H9 (cell line): Measurements from ENCODE around the gene STAT3. TPM values are rescaled to one million over a fixed set of nuclear protein-coding genes. Genes with fewer than 3 reads are reported as not detected.

ENCODE experiments used
- DNase-seq: peaks from one replicate; pipeline ENCODE4 v3.0.0-alpha.2; 2017
- H2AFZ ChIP-seq: one replicate; pipeline ENCODE4 v1.6.1; 2013; ENCODE audit warnings: mild to moderate bottlenecking, low read length, control low read depth, moderate library complexity
- H2AK5ac ChIP-seq: 2 replicates; pipeline ENCODE4 v1.6.1; 2013; ENCODE audit warnings: low read length, control low read depth, mixed read lengths; ENCODE audit not compliant: insufficient read length
- H2BK120ac ChIP-seq: one replicate; pipeline ENCODE4 v1.6.1; 2013; ENCODE audit warnings: low read depth, mild to moderate bottlenecking, low read length, control low read depth, inconsistent platforms; ENCODE audit not compliant: poor library complexity, severe bottlenecking
- H2BK12ac ChIP-seq: 2 replicates; pipeline ENCODE4 v1.6.1; 2013; ENCODE audit warnings: low read length, control low read depth, mixed read lengths, low read depth; ENCODE audit not compliant: insufficient read length
- H2BK15ac ChIP-seq: 2 replicates; pipeline ENCODE4 v1.6.1; 2013; ENCODE audit warnings: low read depth, low read length, control low read depth
- H2BK20ac ChIP-seq: one replicate; pipeline ENCODE4 v1.6.1; 2013; ENCODE audit warnings: low read depth, mild to moderate bottlenecking, low read length, control low read depth, inconsistent platforms; ENCODE audit not compliant: poor library complexity, severe bottlenecking
- H2BK5ac ChIP-seq: 2 replicates; pipeline ENCODE4 v1.6.1; 2013; ENCODE audit warnings: low read length, control low read depth, mixed read lengths; ENCODE audit not compliant: insufficient read length
- H3K14ac ChIP-seq: 2 replicates; pipeline ENCODE4 v1.6.1; 2013; ENCODE audit warnings: low read length, control low read depth; ENCODE audit not compliant: insufficient read depth
- H3K18ac ChIP-seq: 2 replicates; pipeline ENCODE4 v1.6.1; 2013; ENCODE audit warnings: low read depth, mild to moderate bottlenecking, mixed read lengths, low read length, control low read depth; ENCODE audit not compliant: insufficient read length
- H3K23ac ChIP-seq: 2 replicates; pipeline ENCODE4 v1.6.1; 2013; ENCODE audit warnings: low read length, control low read depth, mixed read lengths, low read depth; ENCODE audit not compliant: insufficient read length
- H3K23me2 ChIP-seq: 2 replicates; pipeline ENCODE4 v1.6.1; 2013; ENCODE audit warnings: low read depth, mild to moderate bottlenecking, mixed read lengths, low read length, control low read depth; ENCODE audit not compliant: insufficient read length, poor library complexity, severe bottlenecking
- H3K27ac ChIP-seq: 2 replicates; pipeline ENCODE4 v1.5.1; 2013; ENCODE audit warnings: low read length, control low read depth, mixed read lengths, low read depth; ENCODE audit not compliant: insufficient read length
- H3K27me3 ChIP-seq: 2 replicates; pipeline ENCODE4 v1.6.1; 2013; ENCODE audit warnings: low read length, control low read depth, inconsistent platforms; ENCODE audit not compliant: insufficient read depth
- H3K4ac ChIP-seq: 2 replicates; pipeline ENCODE4 v1.6.1; 2013; ENCODE audit warnings: low read depth, mild to moderate bottlenecking, control low read depth, inconsistent platforms, low read length, moderate library complexity
- H3K4me1 ChIP-seq: 2 replicates; pipeline ENCODE4 v1.6.1; 2013; ENCODE audit warnings: low read length, control low read depth, inconsistent platforms; ENCODE audit not compliant: insufficient read depth
- H3K4me2 ChIP-seq: 2 replicates; pipeline ENCODE4 v1.6.1; 2013; ENCODE audit warnings: low read length, control low read depth, mixed read lengths; ENCODE audit not compliant: insufficient read length, insufficient read depth
- H3K56ac ChIP-seq: 2 replicates; pipeline ENCODE4 v1.6.1; 2013; ENCODE audit warnings: low read depth, mild to moderate bottlenecking, mixed read lengths, low read length, control low read depth; ENCODE audit not compliant: insufficient read length
- H3K79me1 ChIP-seq: 2 replicates; pipeline ENCODE4 v1.6.1; 2013; ENCODE audit warnings: low read depth, mild to moderate bottlenecking, moderate library complexity, low read length, control low read depth, inconsistent platforms; ENCODE audit not compliant: insufficient read depth, poor library complexity, severe bottlenecking
- H3K79me2 ChIP-seq: 2 replicates; pipeline ENCODE4 v1.6.1; 2013; ENCODE audit warnings: low read length, control low read depth, inconsistent platforms; ENCODE audit not compliant: insufficient read depth
- H3K9ac ChIP-seq: 2 replicates; pipeline ENCODE4 v1.6.1; 2013; ENCODE audit warnings: low read length, control low read depth, mixed read lengths; ENCODE audit not compliant: insufficient read length; ENCODE audit errors: extremely low read depth
- H3K9me3 ChIP-seq: one replicate; pipeline ENCODE4 v1.6.1; 2013; ENCODE audit warnings: low read depth, low read length, inconsistent platforms; ENCODE audit not compliant: control insufficient read depth
- H3T11ph ChIP-seq: one replicate; pipeline ENCODE4 v1.6.1; 2013; ENCODE audit warnings: mild to moderate bottlenecking, low read length, control low read depth, inconsistent platforms
- H4K20me1 ChIP-seq: one replicate; pipeline ENCODE4 v1.6.1; 2013; ENCODE audit not compliant: control insufficient read depth, insufficient read length, insufficient read depth
- H4K5ac ChIP-seq: 2 replicates; pipeline ENCODE4 v1.6.1; 2013; ENCODE audit warnings: low read depth, mild to moderate bottlenecking, mixed read lengths, low read length, control low read depth; ENCODE audit not compliant: insufficient read length
- H4K8ac ChIP-seq: replicated peaks from 2 replicates; pipeline ENCODE4 v1.6.1; 2013; ENCODE audit warnings: low read length, control low read depth, mixed read lengths, low read depth; ENCODE audit not compliant: insufficient read length
- H4K91ac ChIP-seq: 2 replicates; pipeline ENCODE4 v1.6.1; 2013; ENCODE audit warnings: low read depth, mild to moderate bottlenecking, moderate library complexity, mixed read lengths, low read length, control low read depth; ENCODE audit not compliant: insufficient read length
- H3K27ac Mint-ChIP-seq, 3 experiments: 2 replicates in 2 of 3; 3 replicates in 1 of 3; pipeline ENCODE4 v1.8.0; 2020 to 2021; ENCODE audit warnings: mixed read lengths in 3 of 3, mild to moderate bottlenecking in 1 of 3, moderate library complexity in 1 of 3
- H3K27me3 Mint-ChIP-seq: 2 replicates; pipeline ENCODE4 v1.8.0; 2021; ENCODE audit warnings: low read depth, mild to moderate bottlenecking, moderate library complexity, mixed read lengths
- H3K36me3 Mint-ChIP-seq, 3 experiments: 2 replicates in 2 of 3; 3 replicates in 1 of 3; pipeline ENCODE4 v1.8.0; 2020 to 2021; ENCODE audit warnings: low read depth in 3 of 3, mixed read lengths in 3 of 3; ENCODE audit not compliant: insufficient read depth in 1 of 3
- H3K4me1 Mint-ChIP-seq, 2 experiments: 2 replicates each; pipeline ENCODE4 v1.8.0; 2020; ENCODE audit warnings: mixed read lengths in 2 of 2
- H3K4me3 Mint-ChIP-seq, 2 experiments: 2 replicates in 1 of 2; 3 replicates in 1 of 2; pipeline ENCODE4 v1.8.0; 2020 to 2021; ENCODE audit warnings: mild to moderate bottlenecking in 2 of 2, mixed read lengths in 2 of 2, moderate library complexity in 1 of 2
- H3K9me3 Mint-ChIP-seq, 2 experiments: 2 replicates in 1 of 2; 3 replicates in 1 of 2; pipeline ENCODE4 v1.8.0; 2020; ENCODE audit warnings: mild to moderate bottlenecking in 2 of 2, mixed read lengths in 2 of 2, moderate library complexity in 1 of 2
- WGBS: extraction: QIAGEN DNeasy Blood & Tissue Kit; methylation state at CpG from one replicate; pipeline ENCODE4 v1.1.7; 2013; ENCODE audit warnings: missing lambda C conversion rate, low lambda C conversion rate, mixed read lengths; ENCODE audit not compliant: insufficient read length; ENCODE audit errors: extremely low coverage; 5-methylcytosine and 5-hydroxymethylcytosine counted together
- total RNA-seq: library from RNA; stranded (reverse); gene quantifications from 2 replicates; pipeline ENCODE4 v1.2.1, GENCODE V29; 2021
- TF ChIP-seq, protein P1 (sequence below): fragments of 200-600 bp; sonication (generic); conservative IDR thresholded peaks from 3 replicates; pipeline ENCODE4 v1.8.0; 2021; ENCODE audit warnings: antibody characterized with exemption, mild to moderate bottlenecking

The STAT3 gene
- total RNA-seq, 1 experiment from 2014 or later = 83.2 TPM

DNA sequence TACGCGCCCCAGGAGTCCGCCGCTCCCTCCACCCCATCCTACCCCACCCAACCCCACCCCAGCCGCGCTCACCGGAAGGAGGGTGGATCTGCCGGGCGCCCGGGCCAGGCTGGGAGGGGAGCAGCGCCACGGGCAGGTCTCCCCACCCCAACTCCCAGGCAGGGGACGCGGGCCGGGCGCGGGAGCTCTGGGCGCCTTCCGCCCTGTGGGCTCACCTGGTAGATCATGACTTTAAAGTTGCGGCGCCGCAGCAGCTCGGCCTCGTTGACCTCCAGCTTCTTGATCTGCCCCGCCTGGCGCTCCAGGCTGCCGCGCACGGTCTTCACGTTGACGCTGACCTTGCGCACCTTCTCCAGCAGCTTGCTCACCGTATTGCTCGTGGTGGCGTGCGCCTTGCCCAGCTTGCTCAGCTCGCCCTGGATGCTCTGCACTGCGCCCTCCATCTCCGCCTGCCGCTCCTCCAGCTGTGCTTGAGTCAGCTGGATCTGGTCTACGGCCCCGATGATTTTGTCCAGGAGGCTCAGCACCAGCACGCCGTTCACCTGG lies 34.2 kb upstream of the STAT3 start:
- peak overlapping the region; percentile 1 for H3K18ac ChIP-seq
- H3K9me3 Mint-ChIP-seq = no peaks in the 10 kb centered on the region; a peak in 1 of 5 replicates
- H2BK120ac ChIP-seq = no peak overlapping the region
- peaks cover 24% of the 10 kb centered on the region for H3K23me2 ChIP-seq
- no CpG with 5 or more reads among the region's 44 CpGs for WGBS
- H4K8ac ChIP-seq = no peak overlapping the region
- H2BK5ac ChIP-seq = no peak overlapping the region
- H3K9me3 ChIP-seq = no peaks in the 10 kb centered on the region
- H3K27ac ChIP-seq = no peak overlapping the region
- DNase-seq = peak; percentile 71
- no peak overlapping the region for H3T11ph ChIP-seq
- no peaks in the 10 kb centered on the region for H4K20me1 ChIP-seq
- no peak overlapping the region for H2BK12ac ChIP-seq
- no peaks in the 10 kb centered on the region for H3K79me2 ChIP-seq
- peak overlapping the region; percentile 88 to 93 for H3K4me3 Mint-ChIP-seq
- TF ChIP-seq, protein P1, sequence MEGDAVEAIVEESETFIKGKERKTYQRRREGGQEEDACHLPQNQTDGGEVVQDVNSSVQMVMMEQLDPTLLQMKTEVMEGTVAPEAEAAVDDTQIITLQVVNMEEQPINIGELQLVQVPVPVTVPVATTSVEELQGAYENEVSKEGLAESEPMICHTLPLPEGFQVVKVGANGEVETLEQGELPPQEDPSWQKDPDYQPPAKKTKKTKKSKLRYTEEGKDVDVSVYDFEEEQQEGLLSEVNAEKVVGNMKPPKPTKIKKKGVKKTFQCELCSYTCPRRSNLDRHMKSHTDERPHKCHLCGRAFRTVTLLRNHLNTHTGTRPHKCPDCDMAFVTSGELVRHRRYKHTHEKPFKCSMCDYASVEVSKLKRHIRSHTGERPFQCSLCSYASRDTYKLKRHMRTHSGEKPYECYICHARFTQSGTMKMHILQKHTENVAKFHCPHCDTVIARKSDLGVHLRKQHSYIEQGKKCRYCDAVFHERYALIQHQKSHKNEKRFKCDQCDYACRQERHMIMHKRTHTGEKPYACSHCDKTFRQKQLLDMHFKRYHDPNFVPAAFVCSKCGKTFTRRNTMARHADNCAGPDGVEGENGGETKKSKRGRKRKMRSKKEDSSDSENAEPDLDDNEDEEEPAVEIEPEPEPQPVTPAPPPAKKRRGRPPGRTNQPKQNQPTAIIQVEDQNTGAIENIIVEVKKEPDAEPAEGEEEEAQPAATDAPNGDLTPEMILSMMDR = no peak
- no peak overlapping the region for H4K5ac ChIP-seq
- H3K23ac ChIP-seq = no peak overlapping the region
- H4K91ac ChIP-seq = no peak overlapping the region
- no peaks in the 10 kb centered on the region; the same call in 1 of the 2 replicates for H3K4me1 ChIP-seq
- H3K9ac ChIP-seq = peak overlapping the region; percentile 39
- no peak overlapping the region for H2AFZ ChIP-seq
- no peak overlapping the region for H3K4ac ChIP-seq
- H2BK20ac ChIP-seq = no peak overlapping the region
- H3K36me3 Mint-ChIP-seq = peaks cover 0 to 2% (median 0%) of the 10 kb centered on the region in 3 experiments; a peak in 3 of 7 replicates
- H3K4me1 Mint-ChIP-seq = peaks cover 30 to 37% of the 10 kb centered on the region in 2 experiments
- peak overlapping the region; percentile 77 for H3K4me2 ChIP-seq
- no peak overlapping the region for H3K56ac ChIP-seq
- no peak overlapping the region for H3K14ac ChIP-seq
- H3K27me3 Mint-ChIP-seq = peaks cover 23% of the 10 kb centered on the region
- no peaks in the 10 kb centered on the region for H3K79me1 ChIP-seq
- H2BK15ac ChIP-seq = no peak overlapping the region
- H3K27me3 ChIP-seq = no peaks in the 10 kb centered on the region; the same call in 1 of the 2 replicates
- peak overlapping the region in 2 of 3 experiments; percentile 79 to 92; a peak in 5 of 7 replicates for H3K27ac Mint-ChIP-seq
- no peak overlapping the region for H2AK5ac ChIP-seq
